ENCODE measurements around the gene CTXND1. TPM values are rescaled to one million over a fixed set of nuclear protein-coding genes. Genes with fewer than 3 reads are reported as not detected.

Gene CTXND1
- total and polyA plus RNA-seq, 2 of the 8 experiments (the other 6 are each of a cell fraction or from before 2014, with no cell fraction given) = 0.03 TPM; not detected in 1

DNA sequence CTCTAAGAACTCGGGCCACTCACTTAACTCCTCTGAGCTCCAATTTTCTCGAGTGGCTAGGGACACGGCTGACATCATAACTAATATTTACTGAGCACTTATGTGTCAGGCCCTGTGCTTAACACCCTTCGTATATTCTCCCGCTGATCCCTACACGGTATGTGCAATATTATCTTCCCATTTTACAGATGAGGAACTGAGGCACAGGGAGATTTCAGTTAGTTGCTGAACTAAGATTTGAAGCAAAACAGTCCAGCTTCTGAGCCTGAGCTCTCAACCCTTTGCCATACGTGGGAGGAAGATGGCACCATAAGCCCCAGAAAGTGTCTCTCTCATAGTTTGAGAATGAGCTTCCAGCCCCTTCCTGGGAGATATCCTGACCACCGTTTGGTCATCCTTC, 79.6 kb downstream of the CTXND1 start:
- no peak for FAIRE-seq
- H4K8ac ChIP-seq (ENCODE audit: extremely low read depth, insufficient read depth, low read length) = no peak overlapping the region
- TF ChIP-seq EP300 (IDR thresholded peaks at IDR 0.05; ENCODE audit: borderline replicate concordance in 1 of 2, low read depth in 2 of 2, low read length in 2 of 2) (no peak), HDAC6 (IDR thresholded peaks at IDR 0.05; ENCODE audit: low read depth, low read length) (no peak), SRF (IDR thresholded peaks at IDR 0.05; ENCODE audit: low read depth, low read length) (no peak), HDAC2 (IDR thresholded peaks at IDR 0.05; ENCODE audit: borderline replicate concordance in 1 of 2, low read depth in 2 of 2, low read length in 2 of 2) (no peak), CTBP2 (IDR thresholded peaks at IDR 0.05; ENCODE audit: borderline replicate concordance, insufficient read depth, insufficient read length, low read length) (no peak), FOSL1 (IDR thresholded peaks at IDR 0.05; ENCODE audit: insufficient read depth, low read depth, low read length) (no peak), YY1 (IDR thresholded peaks at IDR 0.05; ENCODE audit: low read depth, low read length) (no peak), RAD21 (IDR thresholded peaks at IDR 0.05 in 1 of 2, conservative IDR thresholded peaks at IDR 0.05 in 1 of 2; ENCODE audit: low read depth in 2 of 2, low read length in 2 of 2) (no peak), POLR2AphosphoS5 (IDR thresholded peaks at IDR 0.05; ENCODE audit: low read depth, low read length) (no peak), CBX5 (IDR thresholded peaks at IDR 0.05; ENCODE audit: low read depth, low read length) (no peak), PHF8 (conservative IDR thresholded peaks at IDR 0.05; ENCODE audit: low read depth, low read length) (no peak), KDM1A (IDR thresholded peaks at IDR 0.05; ENCODE audit: borderline replicate concordance, low read length) (no peak)

More for the DNA sequence above, 79.6 kb downstream of the CTXND1 start:
- POLR2A ChIA-PET (ENCODE audit: partially characterized antibody) = interaction anchor here (1.1 to 2.1 kb wide), 3 partner anchors 12 to 113 kb away, joined by 4 to 6 read pairs (median 4); partner anchors contain the start of genes FAH and ZFAND6
- Histone ChIP-seq H2AFZ (ENCODE audit: low read length) (no peak overlapping the region), H3K18ac (ENCODE audit: extremely low read depth, low read length) (no peak overlapping the region), H2BK5ac (ENCODE audit: low read depth, low read length) (no peak overlapping the region), H3K14ac (ENCODE audit: insufficient read length) (no peak overlapping the region), H2BK15ac (ENCODE audit: low read length) (no peak overlapping the region), H3K9me3 (ENCODE audit: insufficient read depth in 2 of 2, low read depth in 1 of 2, low read length in 1 of 2) (no peaks in the 10 kb centered on the region), H3K79me1 (ENCODE audit: low read depth, low read length) (no peaks in the 10 kb centered on the region), H3K36me3 (ENCODE audit: control insufficient read depth in 2 of 4, insufficient read depth in 4 of 4, low read length in 3 of 4) (0 out of 8 replicates have a peak, but pooled peaks cover 0 to 5% (median 0%) of the 10 kb centered on the region in 4 experiments), H3K9ac (replicated peaks in 1 of 4; ENCODE audit: extremely low read depth in 1 of 4, low read depth in 3 of 4, low read length in 3 of 4) (no peak overlapping the region), H3K4me1 (replicated peaks in 1 of 4; ENCODE audit: control insufficient read depth in 3 of 4, insufficient read depth in 4 of 4, low read length in 3 of 4) (no peaks in the 10 kb centered on the region), H3K23ac (ENCODE audit: insufficient read length) (no peak overlapping the region), H3K4ac (replicated peaks; ENCODE audit: insufficient read length, low read depth, low read length) (no peak overlapping the region), H3K27me3 (replicated peaks in 1 of 4; ENCODE audit: control insufficient read depth in 3 of 4, extremely low read depth in 1 of 4, insufficient read depth in 3 of 4, low read length in 3 of 4) (no peaks in the 10 kb centered on the region), H2AK5ac (ENCODE audit: low read depth, low read length) (no peak overlapping the region), H2BK12ac (ENCODE audit: low read depth, low read length) (no peak overlapping the region), H2BK120ac (replicated peaks; ENCODE audit: low read depth, low read length) (no peak overlapping the region), H3K79me2 (ENCODE audit: control insufficient read depth in 1 of 2, insufficient read depth in 2 of 2, low read length in 2 of 2) (no peaks in the 10 kb centered on the region), H3K4me3 (ENCODE audit: extremely low read depth in 1 of 4, insufficient read depth in 2 of 4, low read depth in 3 of 4, low read length in 4 of 4) (no peak overlapping the region), H4K91ac (replicated peaks; ENCODE audit: insufficient read length, low read length) (no peak overlapping the region), H3K56ac (replicated peaks; ENCODE audit: insufficient read length, low read depth, low read length) (no peak overlapping the region), H3K23me2 (ENCODE audit: low read depth, low read length) (no peaks in the 10 kb centered on the region), H2BK20ac (ENCODE audit: low read length) (no peak overlapping the region), H4K20me1 (replicated peaks in 1 of 2; ENCODE audit: control insufficient read depth in 1 of 2, insufficient read depth in 2 of 2, low read length in 2 of 2) (no peaks in the 10 kb centered on the region), H3K4me2 (ENCODE audit: insufficient read depth in 1 of 2, low read depth in 2 of 2, low read length in 2 of 2) (no peak overlapping the region), H3K27ac (ENCODE audit: low read depth, low read length) (no peak overlapping the region), H4K5ac (ENCODE audit: insufficient read length, low read depth, low read length) (no peak overlapping the region)
- DNase-seq (ENCODE audit: low read depth in 1 of 2, low spot score in 2 of 2) = no peak
- 86% methylated on average over 8 of the region's 8 CpGs; no CpG with 5 or more reads in 1 of the 2 experiments for WGBS, 2 experiments (ENCODE audit: extremely low coverage in 1 of 2, insufficient coverage in 1 of 2, insufficient read length in 1 of 2, insufficient replicate concordance in 2 of 2, low coverage in 1 of 2, low lambda C conversion rate in 2 of 2, missing lambda C conversion rate in 1 of 2)
- CTCF ChIA-PET (ENCODE audit: partially characterized antibody) = interaction anchor here (0.6 to 3.6 kb wide), 23 partner anchors 9 to 405 kb away, joined by 3 to 17 read pairs (median 4); partner anchors contain the start of genes FAH and ZFAND6

Measured in H1 (cell line).